ENCODE measurements around the gene PRRC2C.
"Not testable (repeated sequence)": the region's sequence is repeated elsewhere in the genome, so short reads cannot be mapped to it uniquely, and the experiment has no call there.

The PRRC2C gene

GRCh38 chr1:171588230-171588629 is 102.9 kb downstream of the PRRC2C start:
- no peak for DNase-seq

- DNase-seq = no peak
These were observed 104.7 kb downstream of the PRRC2C start for GRCh38 chr1:171590022-171590421.

- no peak for DNase-seq
These were observed 110.0 kb downstream of the PRRC2C start for GRCh38 chr1:171595324-171595723.

GRCh38 chr1:171596119-171596518 is 110.8 kb downstream of the PRRC2C start:
- DNase-seq = no peak

- DNase-seq = no peak
These were observed 111.4 kb downstream of the PRRC2C start for GRCh38 chr1:171596705-171597104.

- DNase-seq = no peak
These were observed 111.9 kb downstream of the PRRC2C start for GRCh38 chr1:171597203-171597602.

GRCh38 chr1:171600310-171600709 is 115.0 kb downstream of the PRRC2C start:
- not testable (repeated sequence) for DNase-seq

- DNase-seq = no peak
These were observed 115.5 kb downstream of the PRRC2C start for GRCh38 chr1:171600862-171601261.

- not testable (repeated sequence) for DNase-seq
These were observed 117.7 kb downstream of the PRRC2C start for GRCh38 chr1:171603042-171603441.

- no peak for DNase-seq
These were observed 121.1 kb downstream of the PRRC2C start for GRCh38 chr1:171606402-171606941.

- DNase-seq = no peak
These were observed 125.1 kb downstream of the PRRC2C start for GRCh38 chr1:171610385-171610784.

GRCh38 chr1:171611306-171611705 is 126.0 kb downstream of the PRRC2C start:
- DNase-seq = no peak

- no peak for DNase-seq
These were observed 128.0 kb downstream of the PRRC2C start for GRCh38 chr1:171613282-171613681.

- not testable (repeated sequence) for DNase-seq
These were observed 130.0 kb downstream of the PRRC2C start for GRCh38 chr1:171615122-171615906.

- DNase-seq = no peak
These were observed 131.3 kb downstream of the PRRC2C start for GRCh38 chr1:171616586-171616985.

- DNase-seq = no peak
These were observed 136.8 kb downstream of the PRRC2C start, which contains the start of gene MYOCOS for GRCh38 chr1:171622152-171622462. Gene MYOCOS (plus strand): TSS chr1:171622243. CDS start chr1:171623884, 1,641 bp downstream.

- no peak for DNase-seq
These were observed 138.5 kb downstream of the PRRC2C start for GRCh38 chr1:171623651-171624331.

- DNase-seq = no peak
These were observed 139.9 kb downstream of the PRRC2C start for GRCh38 chr1:171625225-171625624.

GRCh38 chr1:171627020-171627419 is 141.7 kb downstream of the PRRC2C start:
- DNase-seq = no peak

GRCh38 chr1:171628225-171628624 is 142.9 kb downstream of the PRRC2C start:
- no peak for DNase-seq

- DNase-seq = no peak
These were observed 150.3 kb downstream of the PRRC2C start for GRCh38 chr1:171635661-171636060.

- DNase-seq = no peak
These were observed 150.8 kb downstream of the PRRC2C start for GRCh38 chr1:171636141-171636540.

- no peak for DNase-seq
These were observed 152.7 kb downstream of the PRRC2C start for GRCh38 chr1:171637928-171638576.

- no peak for DNase-seq
These were observed 154.9 kb downstream of the PRRC2C start for GRCh38 chr1:171640225-171640624.
